GM20431 (cell line): ENCODE data around the gene PSRC1.
"Not testable (repeated sequence)": the region's sequence is repeated elsewhere in the genome, so short reads cannot be mapped to it uniquely, and the experiment has no call there.

Experiments
- in situ Hi-C: fragments of 300-500 bp; cut with MseI, MboI; formaldehyde crosslinking; loops from one replicate; pipeline ENCODE4 v1.15.0; 2020; ENCODE audit warnings: low sequenced_read_pairs; ENCODE audit not compliant: unreplicated experiment

The PSRC1 gene

GRCh38 chr1:109282952-109283747 lies at the start of gene PSRC1:
Gene PSRC1 (minus strand): TSS chr1:109283145.
- in situ Hi-C loops, result loop anchor here (5.0 kb wide), 1 partner anchor 119 kb away; no protein-coding TSS in a partner anchor

- in situ Hi-C loops, result no loop called here
These were observed 48.2 kb upstream of the PSRC1 start for GRCh38 chr1:109331113-109331512.

- in situ Hi-C loops, result no loop called here
These were observed 44.3 kb upstream of the PSRC1 start for GRCh38 chr1:109327285-109327684.

- in situ Hi-C loops, result no loop called here
These were observed 40.0 kb upstream of the PSRC1 start for GRCh38 chr1:109322974-109323373.

GRCh38 chr1:109319114-109319513 lies 36.2 kb upstream of the PSRC1 start:
- in situ Hi-C loops, result no loop called here

GRCh38 chr1:109316506-109316905 lies 33.6 kb upstream of the PSRC1 start:
- in situ Hi-C loops, result no loop called here

GRCh38 chr1:109315288-109315687 lies 32.3 kb upstream of the PSRC1 start:
- in situ Hi-C loops, result no loop called here

- in situ Hi-C loops, result no loop called here
These were observed 31.9 kb upstream of the PSRC1 start for GRCh38 chr1:109314795-109315194.

GRCh38 chr1:109312978-109313775 lies 30.2 kb upstream of the PSRC1 start:
- in situ Hi-C loops, result no loop called here

- in situ Hi-C loops, result no loop called here
These were observed 29.3 kb upstream of the PSRC1 start for GRCh38 chr1:109312246-109312645.

GRCh38 chr1:109309347-109309746 lies 26.4 kb upstream of the PSRC1 start:
- in situ Hi-C loops, result no loop called here

- in situ Hi-C loops, result no loop called here
These were observed 24.5 kb upstream of the PSRC1 start for GRCh38 chr1:109307274-109308021.

- in situ Hi-C loops, result no loop called here
These were observed 23.9 kb upstream of the PSRC1 start, which contains the start of gene MYBPHL for GRCh38 chr1:109306832-109307273. Gene MYBPHL (minus strand): TSS chr1:109307011. CDS start chr1:109306991, 20 bp downstream.

- in situ Hi-C loops, result not testable (repeated sequence)
These were observed 23.0 kb upstream of the PSRC1 start for GRCh38 chr1:109305991-109306390.

- in situ Hi-C loops, result no loop called here
These were observed 21.4 kb upstream of the PSRC1 start for GRCh38 chr1:109304226-109304920.

GRCh38 chr1:109301874-109302273 lies 18.9 kb upstream of the PSRC1 start:
- in situ Hi-C loops, result no loop called here

GRCh38 chr1:109300650-109301151 lies 17.8 kb upstream of the PSRC1 start:
- in situ Hi-C loops, result no loop called here

- in situ Hi-C loops, result no loop called here
These were observed 16.8 kb upstream of the PSRC1 start for GRCh38 chr1:109299558-109300343.
